Choroid plexus epithelial cell (primary cell): ENCODE results near the gene ULK4.

Source experiments
- DNase-seq: peaks from one replicate; pipeline ENCODE4 v3.0.0-alpha.2; 2010; ENCODE audit warnings: low read depth
- H3K4me3 ChIP-seq: 2 replicates; pipeline ENCODE4 v1.5.1; 2011; ENCODE audit warnings: low read depth, mild to moderate bottlenecking, control low read depth, low read length, moderate library complexity
- CTCF ChIP-seq: conservative IDR thresholded peaks from 2 replicates; pipeline ENCODE4 v1.5.1; 2011; ENCODE audit warnings: low read depth, mild to moderate bottlenecking, control low read depth, inconsistent platforms, low read length, moderate library complexity

ULK4 gene

GRCh38 chr3:41601404-41601987 lies 360.4 kb downstream of the ULK4 start:
- TF ChIP-seq CTCF: no peak
- DNase-seq: no peak
- no peak overlapping the region for H3K4me3 ChIP-seq

- TF ChIP-seq CTCF: no peak
- no peak overlapping the region for H3K4me3 ChIP-seq
- DNase-seq: peak; percentile 59
These were observed 361.3 kb downstream of the ULK4 start for GRCh38 chr3:41600616-41601015.

- DNase-seq: no peak
- H3K4me3 ChIP-seq: no peak overlapping the region
- TF ChIP-seq CTCF: no peak
These were observed 362.8 kb downstream of the ULK4 start for GRCh38 chr3:41599127-41599484.

GRCh38 chr3:41598402-41599126 lies 363.3 kb downstream of the ULK4 start:
- H3K4me3 ChIP-seq: no peak overlapping the region
- peak; percentile 67 for DNase-seq
- no peak for TF ChIP-seq CTCF

- DNase-seq: no peak
- TF ChIP-seq CTCF: no peak
- no peak overlapping the region for H3K4me3 ChIP-seq
These were observed 368.1 kb downstream of the ULK4 start for GRCh38 chr3:41593774-41594173.

- no peak overlapping the region for H3K4me3 ChIP-seq
- no peak for TF ChIP-seq CTCF
- no peak for DNase-seq
These were observed 369.0 kb downstream of the ULK4 start for GRCh38 chr3:41592753-41593510.
